ENCODE results near the gene C2CD4C.
"Not testable (repeated sequence)": the region's sequence is repeated elsewhere in the genome, so short reads cannot be mapped to it uniquely, and the experiment has no call there.

The C2CD4C gene

DNA sequence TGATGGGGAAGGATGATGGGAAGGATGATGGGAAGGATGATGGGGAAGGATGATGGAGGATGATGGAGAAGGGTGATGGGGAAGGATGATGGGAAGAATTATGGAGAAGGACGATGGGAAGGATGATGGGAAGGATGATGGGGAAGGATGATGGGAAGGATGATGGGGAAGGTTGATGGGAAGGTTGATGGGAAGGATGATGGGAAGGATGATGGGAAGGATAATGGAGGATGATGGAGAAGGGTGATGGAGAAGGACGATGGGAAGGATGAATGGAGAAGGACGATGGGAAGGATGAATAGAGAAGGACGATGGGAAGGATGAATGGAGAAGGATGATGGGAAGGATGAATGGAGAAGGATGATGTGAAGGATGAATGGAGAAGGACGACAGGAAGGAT, 13.5 kb downstream of the C2CD4C start:
- H3K9ac ChIP-seq (ENCODE audit: insufficient read length, low read depth) = no peak overlapping the region
- TF ChIP-seq SUZ12 (IDR thresholded peaks at IDR 0.05; ENCODE audit: extremely low read depth, insufficient read depth, insufficient read length) = no peak
- no peak for TF ChIP-seq ZNF274 (IDR thresholded peaks at IDR 0.05; ENCODE audit: low read depth, low read length)
- no peak for TF ChIP-seq YY1 (IDR thresholded peaks at IDR 0.05; ENCODE audit: insufficient read depth, insufficient read length)
- H3K27me3 ChIP-seq (ENCODE audit: insufficient read depth, insufficient read length) = peaks cover 10% of the 10 kb centered on the region
- no peak for DNase-seq (ENCODE audit: low read depth, low spot score)
- H3K4me3 ChIP-seq (ENCODE audit: insufficient read length, low read depth) = no peak overlapping the region
- no peaks in the 10 kb centered on the region for H3K36me3 ChIP-seq (ENCODE audit: insufficient read depth, insufficient read length, low read length)
- H3K4me1 ChIP-seq (ENCODE audit: insufficient read depth, insufficient read length) = peaks cover 8% of the 10 kb centered on the region
- H3K9me3 ChIP-seq (ENCODE audit: insufficient read depth, low read length) = peaks cover 4% of the 10 kb centered on the region; the same call in 1 of the 2 replicates

DNA sequence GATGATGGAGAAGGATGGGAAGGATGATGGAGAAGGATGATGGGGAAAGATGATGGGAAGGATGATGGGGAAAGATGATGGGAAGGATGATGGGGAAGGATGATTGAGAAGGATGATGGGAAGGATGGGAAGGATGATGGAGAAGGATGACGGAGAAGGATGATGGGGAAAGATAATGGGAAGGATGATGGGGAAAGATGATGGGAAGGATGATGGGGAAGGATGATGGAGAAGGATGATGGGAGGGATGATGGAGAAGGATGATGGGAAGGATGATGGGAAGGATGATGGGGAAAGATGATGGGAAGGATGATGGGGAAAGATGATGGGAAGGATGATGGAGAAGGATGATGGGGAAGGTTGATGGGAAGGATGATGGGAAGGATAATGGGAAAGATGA, 14.1 kb downstream of the C2CD4C start:
- not testable (repeated sequence) for H3K36me3 ChIP-seq (ENCODE audit: insufficient read depth, insufficient read length, low read length); H3K4me3 ChIP-seq (ENCODE audit: insufficient read length, low read depth); H3K9me3 ChIP-seq (ENCODE audit: insufficient read depth, low read length); H3K27me3 ChIP-seq (ENCODE audit: insufficient read depth, insufficient read length); H3K9ac ChIP-seq (ENCODE audit: insufficient read length, low read depth); DNase-seq (ENCODE audit: low read depth, low spot score)
- peaks cover 12% of the 10 kb centered on the region for H3K4me1 ChIP-seq (ENCODE audit: insufficient read depth, insufficient read length)

DNA sequence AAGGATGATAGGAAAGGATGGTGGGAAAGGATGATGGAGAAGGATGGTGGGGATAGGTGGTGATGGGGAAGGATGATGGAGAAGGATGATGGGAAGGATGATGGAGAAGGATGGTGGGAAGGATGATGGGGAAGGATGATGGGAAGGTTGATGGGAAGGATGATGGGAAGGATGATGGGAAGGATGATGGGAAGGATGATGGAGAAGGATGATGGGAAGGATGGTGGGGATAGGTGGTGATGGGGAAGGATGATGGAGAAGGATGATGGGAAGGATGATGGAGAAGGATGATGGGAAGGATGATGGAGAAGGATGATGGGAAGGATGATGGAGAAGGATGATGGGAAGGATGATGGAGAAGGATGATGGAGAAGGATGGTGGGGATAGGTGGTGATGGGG, 15.4 kb downstream of the C2CD4C start:
- H3K4me3 ChIP-seq (ENCODE audit: insufficient read length, low read depth); DNase-seq (ENCODE audit: low read depth, low spot score); H3K9ac ChIP-seq (ENCODE audit: insufficient read length, low read depth); H3K9me3 ChIP-seq (ENCODE audit: insufficient read depth, low read length); H3K36me3 ChIP-seq (ENCODE audit: insufficient read depth, insufficient read length, low read length); H3K27me3 ChIP-seq (ENCODE audit: insufficient read depth, insufficient read length): not testable (repeated sequence)
- peaks cover 20% of the 10 kb centered on the region for H3K4me1 ChIP-seq (ENCODE audit: insufficient read depth, insufficient read length)

DNA sequence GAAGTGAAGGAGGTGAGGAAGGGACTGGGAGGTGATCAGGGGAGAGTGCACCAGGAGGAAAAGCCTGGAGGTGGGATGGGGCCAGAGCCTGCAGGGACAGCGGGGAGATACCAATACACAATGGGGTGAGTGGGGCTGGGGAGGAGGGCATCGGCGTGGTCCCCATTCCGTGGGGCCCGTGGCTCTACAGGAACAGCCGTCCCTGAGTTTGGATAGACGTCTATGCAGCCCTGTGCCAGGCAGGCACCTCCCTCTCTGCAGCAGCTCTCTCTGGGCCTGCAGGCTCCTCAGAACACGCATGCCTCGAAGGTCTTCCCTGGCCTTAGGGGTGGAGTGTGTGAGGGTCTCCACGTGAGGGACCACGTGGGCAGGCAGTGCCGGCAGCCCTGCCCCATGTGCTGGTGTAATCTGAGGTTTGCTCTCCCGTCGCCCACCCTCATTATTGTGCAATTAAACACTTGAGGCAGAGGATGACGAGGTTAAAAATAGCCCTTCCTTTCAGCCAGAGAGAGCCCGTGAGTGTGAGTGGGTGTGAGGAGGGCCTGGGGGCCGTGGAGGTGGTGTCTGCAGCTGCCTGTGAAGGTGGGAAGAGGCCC, 16.5 kb downstream of the C2CD4C start:
- Histone ChIP-seq H3K27me3 (ENCODE audit: insufficient read depth, insufficient read length) (peaks cover 10% of the 10 kb centered on the region), H3K9ac (ENCODE audit: insufficient read length, low read depth) (no peak overlapping the region), H3K4me3 (ENCODE audit: insufficient read length, low read depth) (no peak overlapping the region), H3K9me3 (ENCODE audit: insufficient read depth, low read length) (peaks cover 4% of the 10 kb centered on the region; the same call in 1 of the 2 replicates), H3K4me1 (ENCODE audit: insufficient read depth, insufficient read length) (peaks cover 23% of the 10 kb centered on the region), H3K36me3 (ENCODE audit: insufficient read depth, insufficient read length, low read length) (no peaks in the 10 kb centered on the region)
- TF ChIP-seq SUZ12 (IDR thresholded peaks at IDR 0.05; ENCODE audit: extremely low read depth, insufficient read depth, insufficient read length) (no peak), ZNF274 (IDR thresholded peaks at IDR 0.05; ENCODE audit: low read depth, low read length) (no peak), YY1 (IDR thresholded peaks at IDR 0.05; ENCODE audit: insufficient read depth, insufficient read length) (no peak)
- no peak for DNase-seq (ENCODE audit: low read depth, low spot score)

DNA sequence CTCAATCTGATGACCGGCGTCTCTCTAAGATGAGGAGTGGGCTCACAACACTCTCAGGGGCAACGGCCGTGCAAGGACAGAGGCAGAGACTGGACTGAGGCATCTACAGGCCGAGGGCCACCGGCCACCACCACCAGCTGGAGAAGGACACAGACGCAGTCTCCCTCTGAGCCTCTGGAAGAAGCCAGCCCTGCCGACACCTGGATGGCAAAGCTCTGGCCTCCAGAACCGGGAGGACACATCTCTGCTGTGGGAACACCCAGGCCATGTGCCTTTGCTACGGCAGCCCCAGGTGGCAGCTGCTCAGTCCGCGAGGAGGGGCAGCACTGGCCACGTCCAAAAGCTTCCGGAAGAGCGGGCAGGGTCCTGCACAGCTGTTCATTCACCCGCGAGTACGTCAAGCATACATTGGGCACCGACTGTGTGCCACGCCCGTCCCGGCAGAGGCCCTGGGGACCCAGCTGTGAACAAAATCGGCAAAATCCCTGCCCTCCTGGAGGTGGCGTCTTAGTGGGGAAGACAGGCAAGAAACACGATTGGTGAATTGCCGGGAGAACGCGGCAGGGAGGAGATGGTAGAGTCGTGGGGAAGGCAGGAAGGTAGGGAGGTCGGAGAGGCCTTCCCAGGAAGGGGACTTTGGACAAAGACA, 17.1 kb downstream of the C2CD4C start:
- DNase-seq (ENCODE audit: low read depth, low spot score) = no peak
- Histone ChIP-seq H3K9me3 (ENCODE audit: insufficient read depth, low read length) (peaks cover 4% of the 10 kb centered on the region; the same call in 1 of the 2 replicates), H3K36me3 (ENCODE audit: insufficient read depth, insufficient read length, low read length) (no peaks in the 10 kb centered on the region), H3K27me3 (ENCODE audit: insufficient read depth, insufficient read length) (peaks cover 10% of the 10 kb centered on the region), H3K4me3 (ENCODE audit: insufficient read length, low read depth) (no peak overlapping the region), H3K4me1 (ENCODE audit: insufficient read depth, insufficient read length) (peaks cover 23% of the 10 kb centered on the region), H3K9ac (ENCODE audit: insufficient read length, low read depth) (no peak overlapping the region)
- TF ChIP-seq SUZ12 (IDR thresholded peaks at IDR 0.05; ENCODE audit: extremely low read depth, insufficient read depth, insufficient read length) (no peak), ZNF274 (IDR thresholded peaks at IDR 0.05; ENCODE audit: low read depth, low read length) (no peak), YY1 (IDR thresholded peaks at IDR 0.05; ENCODE audit: insufficient read depth, insufficient read length) (no peak)

DNA sequence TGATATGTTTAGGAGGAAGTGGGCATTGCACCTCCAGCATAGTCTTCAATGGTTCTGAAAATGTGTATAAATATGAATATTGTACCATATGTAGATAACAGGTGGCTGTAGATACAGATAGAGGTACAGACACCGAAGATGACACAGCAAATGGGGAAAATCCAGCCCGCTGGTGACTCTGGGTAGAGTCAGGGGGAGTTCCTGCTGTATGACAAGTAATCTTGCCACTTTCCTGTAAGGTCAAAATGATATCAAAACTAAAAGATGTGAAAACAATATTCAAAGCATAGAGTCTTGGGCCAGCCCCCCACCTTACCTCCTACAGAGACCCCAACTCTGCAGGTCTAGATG, 17.8 kb downstream of the C2CD4C start:
- no peak for DNase-seq (ENCODE audit: low read depth, low spot score)
- Histone ChIP-seq H3K9me3 (ENCODE audit: insufficient read depth, low read length) (peaks cover 4% of the 10 kb centered on the region; the same call in 1 of the 2 replicates), H3K36me3 (ENCODE audit: insufficient read depth, insufficient read length, low read length) (no peaks in the 10 kb centered on the region), H3K4me1 (ENCODE audit: insufficient read depth, insufficient read length) (peaks cover 23% of the 10 kb centered on the region), H3K27me3 (ENCODE audit: insufficient read depth, insufficient read length) (peaks cover 10% of the 10 kb centered on the region), H3K4me3 (ENCODE audit: insufficient read length, low read depth) (no peak overlapping the region), H3K9ac (ENCODE audit: insufficient read length, low read depth) (no peak overlapping the region)
- no peak for TF ChIP-seq ZNF274 (IDR thresholded peaks at IDR 0.05; ENCODE audit: low read depth, low read length)

DNA sequence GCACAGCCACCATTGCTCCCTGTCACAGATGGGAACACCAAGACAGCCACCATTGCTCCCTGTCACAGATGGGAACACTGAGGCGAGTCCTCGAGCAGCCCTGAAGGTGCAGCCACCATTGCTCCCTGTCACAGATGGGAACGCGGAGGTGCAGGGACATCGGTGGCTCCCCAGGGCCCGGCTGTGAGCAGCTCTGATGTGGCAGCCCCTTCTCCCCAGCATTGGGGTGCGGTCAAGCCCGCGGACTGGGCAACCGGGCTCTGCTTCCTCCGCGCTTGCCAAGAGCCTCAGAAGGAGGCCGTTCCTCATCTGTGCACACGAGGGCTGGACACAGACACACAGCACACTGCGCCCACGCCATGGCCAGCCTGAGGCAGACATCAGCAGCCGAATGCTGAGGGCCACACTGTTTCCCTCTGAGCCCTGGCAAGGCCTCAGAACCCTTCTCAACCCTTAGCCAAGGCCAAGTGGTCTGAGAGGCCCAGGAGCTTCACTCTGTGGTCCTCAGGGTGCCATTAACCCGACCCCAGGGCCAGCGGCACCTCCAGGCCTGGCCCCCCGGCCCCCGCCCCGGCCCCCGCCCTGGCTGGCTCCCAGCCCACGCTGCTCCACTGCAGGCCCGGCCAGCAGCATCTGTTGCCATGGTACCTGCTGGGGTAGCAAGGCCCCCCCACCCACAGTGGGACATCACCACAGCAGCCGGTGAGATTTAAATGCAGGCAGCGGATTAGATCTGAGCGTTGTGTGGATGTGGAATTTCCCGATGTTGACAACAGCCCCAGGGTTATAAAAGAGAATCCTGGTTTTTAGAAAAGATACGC, 18.4 kb downstream of the C2CD4C start:
- no peaks in the 10 kb centered on the region for H3K36me3 ChIP-seq (ENCODE audit: insufficient read depth, insufficient read length, low read length)
- H3K9ac ChIP-seq (ENCODE audit: insufficient read length, low read depth) = peak overlapping the region; percentile 9
- no peak overlapping the region for H3K4me3 ChIP-seq (ENCODE audit: insufficient read length, low read depth)
- TF ChIP-seq ZNF274 (IDR thresholded peaks at IDR 0.05; ENCODE audit: low read depth, low read length) = no peak
- no peak for TF ChIP-seq YY1 (IDR thresholded peaks at IDR 0.05; ENCODE audit: insufficient read depth, insufficient read length)
- no peak for TF ChIP-seq SUZ12 (IDR thresholded peaks at IDR 0.05; ENCODE audit: extremely low read depth, insufficient read depth, insufficient read length)
- peaks cover 25% of the 10 kb centered on the region for H3K4me1 ChIP-seq (ENCODE audit: insufficient read depth, insufficient read length)
- no peak for DNase-seq (ENCODE audit: low read depth, low spot score)
- peaks cover 2% of the 10 kb centered on the region; the same call in 1 of the 2 replicates for H3K9me3 ChIP-seq (ENCODE audit: insufficient read depth, low read length)
- peaks cover 8% of the 10 kb centered on the region for H3K27me3 ChIP-seq (ENCODE audit: insufficient read depth, insufficient read length)
